Esophagus squamous epithelium (tissue), 5 donors: ENCODE data around the gene SLC25A41. TPM values are rescaled to one million over a fixed set of nuclear protein-coding genes. Genes with fewer than 3 reads are reported as not detected.
A peak's percentile ranks its signal among the peaks of the same experiment; 100 is the strongest.

Experiments used
- DNase-seq: peaks from one replicate; lab custom pipeline; 2025; lab: John Stamatoyannopoulos, UW
- H3K27ac ChIP-seq, 4 donors: fragments of 200-600 bp; sonication (generic); one replicate each; pipeline ENCODE4 v1.5.1; 2016 to 2019; ENCODE audit warnings: mild to moderate bottlenecking in 1 of 4
- H3K27me3 ChIP-seq, 4 donors: fragments of 200-600 bp; sonication (generic); 1 replicate in 3 of 4; 2 replicates in 1 of 4; pipeline versions ENCODE4 v1.5.1 to v1.6.0; 2017 to 2021; ENCODE audit warnings: antibody characterized with exemption in 1 of 4
- H3K36me3 ChIP-seq, 3 donors: fragments of 200-600 bp; sonication (generic); one replicate each; pipeline ENCODE4 v1.5.1; 2016 to 2019
- H3K4me1 ChIP-seq, 3 donors: fragments of 200-600 bp; sonication (generic); one replicate each; pipeline ENCODE4 v1.5.1; 2017 to 2019
- H3K4me3 ChIP-seq, 4 donors: fragments of 200-600 bp; sonication (generic); 1 replicate in 3 of 4; 2 replicates in 1 of 4; pipeline ENCODE4 v1.5.1; 2016 to 2019; ENCODE audit warnings: mild to moderate bottlenecking in 2 of 4, moderate library complexity in 1 of 4
- H3K9me3 ChIP-seq, 3 donors: fragments of 200-600 bp; sonication (generic); one replicate each; pipeline ENCODE4 v1.5.1; 2016 to 2019
- POLR2A ChIP-seq, 4 donors: fragments of 450-650 bp; IDR thresholded peaks; one replicate each; pipeline ENCODE4 v1.6.1; 2017; ENCODE audit warnings: antibody characterized with exemption in 4 of 4, mild to moderate bottlenecking in 4 of 4, moderate library complexity in 3 of 4
- WGBS, 2 donors: methylation state at CpG; one replicate each; pipeline ENCODE4 v1.1.5; 2018; 5-methylcytosine and 5-hydroxymethylcytosine counted together
- intact Hi-C: fragments of 100-400 bp; cut with DNase I; formaldehyde crosslinking; loops from one replicate; pipeline ENCODE4 v1.15.0; 2022
- total RNA-seq, 4 donors: library from RNA; depleted of rRNA; stranded (reverse); fragments of >200 nt; gene quantifications; one replicate each; pipeline ENCODE4 v1.1.0, GENCODE V29; 2016
- TF ChIP-seq, protein P1 (sequence below), 6 experiments: fragments of 450-650 bp in 4 of 6; fragments of 200-600 bp in 2 of 6; sonication (generic) in 2 of 6; IDR thresholded peaks; one replicate each; pipeline ENCODE4 v1.5.1; 2016 to 2019; ENCODE audit warnings: antibody characterized with exemption in 6 of 6, mild to moderate bottlenecking in 4 of 6, moderate library complexity in 4 of 6
- donor health status: DM: yes; HTN: yes; CAD: no.

The SLC25A41 gene
- total RNA-seq, 4 donors from 2014 or later = 0.38 TPM; not detected in 3

GRCh38 chr19:6480848-6481415 lies 47.4 kb upstream of the SLC25A41 start:
- TF ChIP-seq, protein P1, sequence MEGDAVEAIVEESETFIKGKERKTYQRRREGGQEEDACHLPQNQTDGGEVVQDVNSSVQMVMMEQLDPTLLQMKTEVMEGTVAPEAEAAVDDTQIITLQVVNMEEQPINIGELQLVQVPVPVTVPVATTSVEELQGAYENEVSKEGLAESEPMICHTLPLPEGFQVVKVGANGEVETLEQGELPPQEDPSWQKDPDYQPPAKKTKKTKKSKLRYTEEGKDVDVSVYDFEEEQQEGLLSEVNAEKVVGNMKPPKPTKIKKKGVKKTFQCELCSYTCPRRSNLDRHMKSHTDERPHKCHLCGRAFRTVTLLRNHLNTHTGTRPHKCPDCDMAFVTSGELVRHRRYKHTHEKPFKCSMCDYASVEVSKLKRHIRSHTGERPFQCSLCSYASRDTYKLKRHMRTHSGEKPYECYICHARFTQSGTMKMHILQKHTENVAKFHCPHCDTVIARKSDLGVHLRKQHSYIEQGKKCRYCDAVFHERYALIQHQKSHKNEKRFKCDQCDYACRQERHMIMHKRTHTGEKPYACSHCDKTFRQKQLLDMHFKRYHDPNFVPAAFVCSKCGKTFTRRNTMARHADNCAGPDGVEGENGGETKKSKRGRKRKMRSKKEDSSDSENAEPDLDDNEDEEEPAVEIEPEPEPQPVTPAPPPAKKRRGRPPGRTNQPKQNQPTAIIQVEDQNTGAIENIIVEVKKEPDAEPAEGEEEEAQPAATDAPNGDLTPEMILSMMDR (IDR thresholded peaks at IDR 0.05) = no peak
- no peak for TF ChIP-seq POLR2A (IDR thresholded peaks at IDR 0.05)
- Histone ChIP-seq H3K4me3 (peak overlapping the region in 3 of 4 donors; percentile 27 to 61 (median 39)), H3K36me3 (no peaks in the 10 kb centered on the region), H3K9me3 (no peaks in the 10 kb centered on the region), H3K27ac (peak overlapping the region in 3 of 4 donors; percentile 62 to 67 (median 65)), H3K4me1 (peaks cover 0 to 22% (median 8%) of the 10 kb centered on the region in 3 donors), H3K27me3 (peaks cover 0 to 53% (median 3%) of the 10 kb centered on the region in 4 donors)
- no peak for DNase-seq
- WGBS, 2 donors = 70 to 74% methylated on average over 4 to 6 of the region's 10 CpGs
- intact Hi-C loops = no loop called here

DNA sequence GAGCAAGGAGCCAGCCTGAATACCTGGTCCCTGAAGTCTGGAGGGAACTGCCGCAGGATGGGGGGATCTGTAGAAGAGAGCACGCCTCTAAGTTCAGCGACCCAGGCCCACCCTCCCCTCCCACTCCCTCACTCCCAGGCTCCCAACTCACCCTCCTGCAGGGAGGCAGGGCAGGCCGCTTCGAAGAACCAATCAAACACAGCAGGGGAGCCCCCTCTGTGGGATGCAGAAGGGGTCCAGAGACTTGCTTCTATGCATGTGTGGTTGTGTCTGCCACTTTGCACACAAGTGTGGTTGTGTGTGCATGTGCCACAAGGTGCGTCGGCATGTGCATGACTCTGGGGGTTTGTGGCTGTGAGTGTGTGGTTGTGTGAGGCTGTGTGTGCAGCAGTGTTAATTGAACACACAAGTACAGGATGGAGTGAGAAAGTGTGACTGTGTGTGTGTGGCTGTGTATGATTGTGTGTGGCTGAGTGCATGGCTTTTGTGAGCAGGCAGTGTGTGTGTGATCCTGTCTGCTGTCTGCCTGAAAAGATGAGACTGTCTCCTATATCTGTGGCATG lies 46.4 kb upstream of the SLC25A41 start:
- H3K4me3 ChIP-seq = no peak overlapping the region
- H3K27ac ChIP-seq = no peak overlapping the region
- TF ChIP-seq, protein P1 (IDR thresholded peaks at IDR 0.05) = no peak
- TF ChIP-seq POLR2A (IDR thresholded peaks at IDR 0.05) = no peak
- no peak for DNase-seq
- peaks cover 4 to 30% (median 14%) of the 10 kb centered on the region in 3 donors for H3K4me1 ChIP-seq
- H3K27me3 ChIP-seq = peaks cover 0 to 63% (median 3%) of the 10 kb centered on the region in 4 donors
- H3K36me3 ChIP-seq = no peaks in the 10 kb centered on the region
- 65 to 90% methylated on average over 2 to 5 of the region's 7 CpGs for WGBS, 2 donors
- intact Hi-C loops = no loop called here
- no peaks in the 10 kb centered on the region for H3K9me3 ChIP-seq

DNA sequence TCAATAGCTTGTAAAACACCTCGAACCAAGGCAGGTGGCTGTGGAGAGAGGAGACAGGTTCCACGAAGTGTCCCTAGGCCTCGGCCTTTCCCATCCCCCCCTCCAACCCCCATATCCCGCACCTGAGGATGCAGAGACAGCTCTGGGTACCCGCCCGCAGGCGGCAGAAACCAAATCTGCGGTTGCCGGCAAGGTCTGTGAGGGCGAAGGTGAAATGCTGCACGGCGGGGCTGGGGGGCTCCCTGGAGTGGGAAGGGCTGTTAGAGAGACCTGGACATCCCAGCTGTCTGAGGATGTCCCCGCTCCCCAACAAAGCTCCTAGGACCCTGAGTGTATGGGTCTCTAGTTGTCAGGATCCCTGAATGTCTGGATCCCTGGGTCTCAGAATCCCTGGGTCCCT lies 45.3 kb upstream of the SLC25A41 start:
- peaks cover 4 to 29% (median 14%) of the 10 kb centered on the region in 3 donors for H3K4me1 ChIP-seq
- no peaks in the 10 kb centered on the region for H3K36me3 ChIP-seq
- H3K4me3 ChIP-seq = no peak overlapping the region
- no peak for TF ChIP-seq POLR2A (IDR thresholded peaks at IDR 0.05)
- TF ChIP-seq, protein P1 (IDR thresholded peaks at IDR 0.05) = no peak
- no peaks in the 10 kb centered on the region for H3K9me3 ChIP-seq
- H3K27me3 ChIP-seq = peaks cover 0 to 71% (median 3%) of the 10 kb centered on the region in 4 donors
- DNase-seq = no peak
- WGBS, 2 donors = 85 to 96% methylated on average over 5 to 8 of the region's 13 CpGs
- no peak overlapping the region for H3K27ac ChIP-seq
- intact Hi-C loops = no loop called here

DNA sequence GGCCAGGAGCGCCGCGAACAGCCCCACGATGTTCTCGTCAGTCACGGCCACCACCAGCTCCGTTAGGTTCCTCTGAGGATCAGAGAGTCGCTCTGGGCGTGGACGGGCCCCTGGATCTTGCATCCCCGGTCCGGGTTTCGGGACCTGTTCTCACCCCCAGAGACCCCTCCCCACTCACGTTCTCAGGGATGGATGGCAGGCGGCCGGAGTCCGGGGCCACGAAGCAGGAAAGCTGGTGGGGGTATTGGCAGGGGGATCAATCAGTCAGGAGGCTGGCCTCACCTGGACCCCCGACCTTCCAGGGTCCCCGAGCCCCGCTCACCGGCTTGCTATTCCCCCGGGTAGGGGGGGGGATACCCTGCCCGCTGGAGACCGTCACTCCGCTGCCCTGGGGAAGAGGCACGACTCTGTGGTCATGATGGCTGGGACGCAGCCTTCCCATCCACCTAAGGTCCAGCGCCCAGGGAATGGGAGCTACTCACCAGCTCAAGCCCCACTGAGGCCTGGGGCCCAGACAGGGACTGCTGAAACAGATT lies 43.4 kb upstream of the SLC25A41 start:
- TF ChIP-seq, protein P1 (IDR thresholded peaks at IDR 0.05) = no peak
- TF ChIP-seq POLR2A (IDR thresholded peaks at IDR 0.05) = no peak
- intact Hi-C loops = no loop called here
- Histone ChIP-seq H3K36me3 (no peaks in the 10 kb centered on the region), H3K9me3 (no peaks in the 10 kb centered on the region), H3K27me3 (peaks cover 0 to 64% (median 3%) of the 10 kb centered on the region in 4 donors), H3K4me1 (peaks cover 4 to 21% (median 14%) of the 10 kb centered on the region in 3 donors), H3K27ac (no peak overlapping the region), H3K4me3 (peak overlapping the region in 3 of 4 donors; percentile 24 to 55 (median 26))
- no peak for DNase-seq
- WGBS, 2 donors = no CpG with 5 or more reads among the region's 29 CpGs
